Measurements from ENCODE around the gene TPM4. TPM values are rescaled to one million over a fixed set of nuclear protein-coding genes. Genes with fewer than 3 reads are reported as not detected.
"Not testable (repeated sequence)": the region's sequence is repeated elsewhere in the genome, so short reads cannot be mapped to it uniquely, and the experiment has no call there.

The TPM4 gene
- total RNA-seq, 1 donor = 1,097 TPM

DNA sequence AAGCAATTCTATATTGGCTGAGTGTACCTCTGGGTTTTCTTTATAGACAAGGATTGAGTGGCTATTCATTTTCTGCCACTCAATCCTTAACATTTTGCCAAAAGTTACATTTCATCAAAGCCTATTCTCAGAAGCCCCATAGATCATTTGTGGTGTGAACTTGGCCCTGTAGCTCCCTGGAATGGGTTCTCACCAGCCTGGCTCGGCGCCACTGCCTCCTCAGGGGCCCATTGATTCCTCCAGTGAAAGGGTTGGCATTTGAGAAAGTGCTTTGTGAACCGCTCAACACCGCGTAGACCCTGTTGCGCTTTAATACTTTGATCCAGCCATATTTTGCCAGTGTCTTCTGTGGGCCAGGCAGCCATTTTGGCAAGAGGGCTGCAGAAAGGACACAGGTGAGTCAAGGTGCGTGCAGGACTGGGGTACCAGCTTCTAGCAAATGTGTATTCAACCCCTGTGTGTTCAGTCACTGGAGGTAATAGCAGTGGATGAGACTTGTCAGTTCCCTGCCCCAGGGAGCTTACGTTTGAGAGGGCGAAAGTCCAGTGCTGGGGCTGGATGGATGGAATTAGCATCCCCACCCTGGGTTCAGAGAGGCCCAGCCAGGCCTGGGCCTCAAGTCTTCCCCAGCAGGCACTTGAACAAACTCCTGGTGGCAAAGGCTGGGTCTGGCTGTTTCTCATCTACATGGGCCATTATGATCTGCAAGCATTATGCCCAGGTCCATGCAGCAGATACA is 39.2 kb downstream of the TPM4 start:
- TF ChIP-seq, protein P1, sequence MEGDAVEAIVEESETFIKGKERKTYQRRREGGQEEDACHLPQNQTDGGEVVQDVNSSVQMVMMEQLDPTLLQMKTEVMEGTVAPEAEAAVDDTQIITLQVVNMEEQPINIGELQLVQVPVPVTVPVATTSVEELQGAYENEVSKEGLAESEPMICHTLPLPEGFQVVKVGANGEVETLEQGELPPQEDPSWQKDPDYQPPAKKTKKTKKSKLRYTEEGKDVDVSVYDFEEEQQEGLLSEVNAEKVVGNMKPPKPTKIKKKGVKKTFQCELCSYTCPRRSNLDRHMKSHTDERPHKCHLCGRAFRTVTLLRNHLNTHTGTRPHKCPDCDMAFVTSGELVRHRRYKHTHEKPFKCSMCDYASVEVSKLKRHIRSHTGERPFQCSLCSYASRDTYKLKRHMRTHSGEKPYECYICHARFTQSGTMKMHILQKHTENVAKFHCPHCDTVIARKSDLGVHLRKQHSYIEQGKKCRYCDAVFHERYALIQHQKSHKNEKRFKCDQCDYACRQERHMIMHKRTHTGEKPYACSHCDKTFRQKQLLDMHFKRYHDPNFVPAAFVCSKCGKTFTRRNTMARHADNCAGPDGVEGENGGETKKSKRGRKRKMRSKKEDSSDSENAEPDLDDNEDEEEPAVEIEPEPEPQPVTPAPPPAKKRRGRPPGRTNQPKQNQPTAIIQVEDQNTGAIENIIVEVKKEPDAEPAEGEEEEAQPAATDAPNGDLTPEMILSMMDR (IDR thresholded peaks at IDR 0.05; ENCODE audit: insufficient read depth, low read length) = no peak
- H3K4me3 ChIP-seq (ENCODE audit: low read depth, low read length) = no peak overlapping the region
- DNase-seq (ENCODE audit: low read depth) = no peak

DNA sequence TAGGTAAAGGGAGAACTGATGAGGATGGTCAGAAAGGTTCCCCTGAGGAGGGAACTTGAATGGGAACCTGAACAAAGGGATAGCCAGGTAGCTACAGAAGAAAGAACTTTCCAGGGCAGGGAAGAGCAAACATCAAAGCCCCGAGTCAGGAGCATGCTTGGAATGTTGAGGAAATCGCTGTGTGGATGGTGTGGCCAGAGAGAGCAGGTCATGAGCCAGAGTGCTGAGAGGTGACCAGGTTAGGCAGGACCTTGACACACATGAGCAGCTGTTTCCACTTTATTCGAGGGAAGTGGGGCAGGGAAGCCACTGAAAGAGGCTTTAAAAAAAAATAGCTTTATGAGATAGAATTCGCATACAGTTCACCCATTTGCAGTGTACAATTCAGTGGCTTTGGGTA is 39.8 kb downstream of the TPM4 start:
- TF ChIP-seq, protein P1 (IDR thresholded peaks at IDR 0.05; ENCODE audit: insufficient read depth, low read length) = no peak
- no peak for DNase-seq (ENCODE audit: low read depth)
- H3K4me3 ChIP-seq (ENCODE audit: low read depth, low read length) = no peak overlapping the region

DNA sequence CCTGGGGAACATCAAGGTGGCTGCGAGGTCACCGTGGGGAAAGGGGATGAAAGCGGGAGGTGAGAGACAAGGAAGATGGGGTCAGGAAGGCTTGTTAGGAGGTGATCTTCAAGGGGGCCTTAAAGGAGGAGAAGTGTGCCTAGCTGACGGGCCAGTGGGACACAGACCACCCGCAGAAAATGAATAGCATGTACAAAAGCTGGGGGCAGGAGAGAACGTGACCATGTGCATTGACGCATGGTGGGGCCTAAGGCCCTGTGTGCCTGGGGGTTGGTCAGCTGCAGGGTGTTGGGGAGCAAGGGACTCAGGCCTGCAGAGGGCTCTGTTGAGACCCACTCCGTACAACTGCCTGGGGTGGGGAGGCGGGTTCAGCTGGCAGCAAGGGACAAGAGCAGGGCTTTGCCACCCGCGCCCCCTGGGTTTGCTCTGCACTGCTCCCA is 41.3 kb downstream of the TPM4 start:
- TF ChIP-seq, protein P1 (IDR thresholded peaks at IDR 0.05; ENCODE audit: insufficient read depth, low read length) = no peak
- no peak for DNase-seq (ENCODE audit: low read depth)
- H3K4me3 ChIP-seq (ENCODE audit: low read depth, low read length) = no peak overlapping the region

DNA sequence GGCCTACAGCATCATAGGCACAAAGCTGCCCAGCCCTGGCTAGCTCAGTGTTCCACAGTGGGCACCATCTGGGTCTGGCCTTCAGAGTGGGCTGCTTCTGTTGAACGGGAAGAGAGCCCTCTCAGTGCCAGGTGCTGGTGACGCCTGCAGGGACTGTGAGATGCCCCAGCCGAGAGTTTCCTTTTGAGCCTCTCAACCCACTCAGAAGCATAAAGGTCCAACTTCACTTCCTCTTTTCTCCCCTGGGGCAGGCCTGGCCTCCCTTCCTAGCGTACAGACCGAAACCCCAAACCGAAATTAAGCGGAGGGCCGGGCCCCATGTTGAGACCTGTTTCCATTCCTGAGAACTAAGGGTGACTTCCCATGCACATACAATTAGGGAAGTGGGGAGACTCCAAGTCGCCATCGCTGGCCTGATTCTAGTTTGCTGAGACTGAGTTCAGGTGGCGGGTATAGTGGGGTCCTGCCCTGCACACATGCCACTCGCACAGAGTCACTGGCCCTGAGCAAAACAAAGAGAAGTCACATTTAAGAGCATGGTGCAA is 42.3 kb downstream of the TPM4 start:
- no peak overlapping the region for H3K4me3 ChIP-seq (ENCODE audit: low read depth, low read length)
- TF ChIP-seq, protein P1 (IDR thresholded peaks at IDR 0.05; ENCODE audit: insufficient read depth, low read length) = no peak
- no peak for DNase-seq (ENCODE audit: low read depth)

DNA sequence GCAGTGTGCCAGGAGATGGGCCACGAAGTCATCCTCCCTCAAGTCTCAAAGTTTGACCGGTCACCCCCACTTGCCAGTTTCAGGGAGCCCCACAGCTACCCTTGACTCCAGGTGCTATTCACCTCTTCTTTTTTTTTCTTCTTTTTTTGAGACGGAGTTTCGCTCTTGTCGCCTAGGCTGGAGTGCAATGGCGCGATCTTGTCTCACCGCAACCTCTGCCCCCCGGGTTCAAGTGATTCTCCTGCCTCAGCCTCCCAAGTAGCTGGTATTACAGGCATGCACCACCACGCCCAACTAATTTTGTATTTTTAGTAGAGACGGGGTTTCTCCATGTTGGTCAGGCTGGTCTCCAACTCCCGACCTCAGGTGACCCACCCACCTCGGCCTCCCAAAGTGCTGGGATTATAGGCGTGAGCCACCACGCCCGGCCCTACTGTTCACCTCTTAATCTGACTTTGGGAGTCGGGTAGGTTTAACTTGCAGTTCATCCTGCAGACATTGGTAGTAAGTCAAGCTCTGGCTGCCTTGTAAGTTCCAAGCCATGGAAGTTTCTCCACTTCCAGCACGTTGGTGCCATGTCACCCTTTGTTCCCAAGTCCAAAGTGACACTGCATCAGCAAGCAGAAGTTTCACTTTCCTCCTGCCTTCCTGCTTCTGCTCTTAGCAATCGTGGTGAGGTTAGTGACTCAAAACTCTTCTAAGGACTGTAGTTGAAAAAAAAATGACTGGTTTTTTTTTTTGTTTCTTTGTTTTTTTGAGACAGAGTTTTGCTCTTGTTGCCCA is 43.0 kb downstream of the TPM4 start:
- DNase-seq (ENCODE audit: low read depth) = not testable (repeated sequence)

DNA sequence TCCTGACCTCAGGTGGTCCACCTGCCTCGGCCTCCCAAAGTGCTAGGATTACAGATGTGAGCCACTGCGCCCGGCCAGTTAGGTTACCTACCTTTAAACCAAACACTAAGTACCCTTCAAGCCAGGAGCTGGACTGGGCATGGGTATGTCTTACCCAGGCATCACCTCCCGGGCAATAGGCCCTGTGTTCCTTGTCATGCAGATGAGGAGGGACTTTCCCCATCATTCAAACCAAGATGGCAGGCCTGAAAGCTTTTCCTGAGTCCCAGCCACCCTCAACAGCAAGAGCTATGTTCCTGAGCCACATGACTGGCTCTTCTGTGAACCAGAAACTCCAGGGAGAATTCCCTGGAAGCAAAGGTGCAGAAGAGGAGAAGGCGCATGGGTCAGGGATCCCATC is 44.8 kb downstream of the TPM4 start:
- DNase-seq (ENCODE audit: low read depth) = no peak
- no peak overlapping the region for H3K4me3 ChIP-seq (ENCODE audit: low read depth, low read length)
- TF ChIP-seq, protein P1 (IDR thresholded peaks at IDR 0.05; ENCODE audit: insufficient read depth, low read length) = no peak

More for the DNA sequence above, 43.0 kb downstream of the TPM4 start:
- H3K4me3 ChIP-seq (ENCODE audit: low read depth, low read length) = not testable (repeated sequence)

DNA sequence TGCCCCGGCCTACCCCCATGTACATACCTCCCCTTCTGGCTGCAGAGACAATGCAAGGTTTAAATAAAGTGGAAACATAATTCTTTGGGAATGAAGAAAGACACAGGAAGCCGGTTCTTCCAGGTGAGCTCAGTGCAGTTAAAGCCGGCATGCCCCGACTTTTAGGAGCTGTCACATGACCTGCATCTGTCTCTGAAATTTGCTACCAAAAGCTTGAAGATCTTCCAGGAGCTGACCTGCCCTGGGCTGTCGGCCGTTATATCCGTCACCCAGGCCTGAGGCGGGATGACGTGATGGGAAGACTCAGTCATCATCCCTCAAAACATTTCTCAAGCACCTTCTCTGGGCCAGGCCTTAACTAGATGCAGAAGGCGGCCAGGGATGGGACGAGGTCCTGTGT is 45.7 kb downstream of the TPM4 start:
- DNase-seq (ENCODE audit: low read depth) = no peak
- TF ChIP-seq, protein P1 (IDR thresholded peaks at IDR 0.05; ENCODE audit: insufficient read depth, low read length) = no peak
- H3K4me3 ChIP-seq (ENCODE audit: low read depth, low read length) = no peak overlapping the region
